HG03558 (cell line): ENCODE measurements around the gene ADCY5.

Experiments used
- ATAC-seq: cut with Tn5 transposase; IDR thresholded peaks from one replicate; pipeline ENCODE4 v1.9.1; 2021; ENCODE audit warnings: moderate number of reproducible peaks; ENCODE audit not compliant: unreplicated experiment; ENCODE audit errors: extremely low read depth

ADCY5 gene

GRCh38 chr3:123431658-123432324 is 17.1 kb downstream of the ADCY5 start:
- ATAC-seq: no peak

DNA sequence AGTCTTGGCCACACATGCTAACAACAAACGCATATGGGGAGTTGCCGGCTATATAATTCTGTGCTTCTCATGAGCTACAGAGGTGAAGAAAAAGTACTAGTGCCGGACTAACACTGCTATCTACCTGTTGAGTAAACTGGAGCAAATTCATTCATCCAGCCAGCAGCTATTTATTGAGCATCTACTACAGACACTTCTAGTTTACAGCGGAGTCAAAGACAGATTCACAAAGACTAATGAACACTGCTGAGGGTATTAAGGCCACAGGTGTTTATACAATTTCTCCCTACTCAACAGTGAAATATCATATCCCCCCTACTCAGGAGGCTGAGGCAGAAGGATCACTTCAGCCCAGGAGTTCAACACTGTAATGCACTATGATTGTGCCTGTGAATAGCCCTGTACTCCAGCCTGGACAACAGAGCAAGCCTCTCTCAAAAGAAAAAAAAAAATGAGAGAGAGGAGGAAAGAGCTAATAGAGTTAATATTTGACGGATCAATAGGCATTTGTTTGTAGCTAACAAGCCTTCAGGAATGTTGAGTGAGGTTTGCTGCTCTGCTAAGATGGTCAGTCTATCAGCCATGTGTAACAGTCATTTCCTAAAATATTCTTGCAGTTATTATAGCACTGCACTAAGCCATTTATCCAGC is 17.8 kb downstream of the ADCY5 start:
- no peak for ATAC-seq

DNA sequence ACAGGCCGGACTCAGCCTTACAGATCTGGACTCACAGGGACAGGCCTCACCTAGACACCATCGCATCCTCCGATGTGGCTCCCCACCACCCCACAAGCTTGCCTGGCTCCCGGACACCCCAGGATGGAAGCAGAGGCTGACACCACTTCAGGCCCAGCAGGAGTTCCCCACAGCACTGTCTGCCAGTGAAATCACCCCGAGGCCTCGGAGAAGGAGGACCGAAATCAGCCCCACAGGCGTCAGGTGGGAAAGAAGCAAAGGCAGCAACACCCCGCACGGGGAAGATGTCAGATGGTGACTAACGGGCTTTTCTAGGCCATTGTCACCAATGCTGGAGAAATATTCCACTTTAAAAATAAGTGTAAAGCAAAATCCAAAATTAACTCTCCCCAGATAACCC is 18.6 kb downstream of the ADCY5 start:
- ATAC-seq: no peak

DNA sequence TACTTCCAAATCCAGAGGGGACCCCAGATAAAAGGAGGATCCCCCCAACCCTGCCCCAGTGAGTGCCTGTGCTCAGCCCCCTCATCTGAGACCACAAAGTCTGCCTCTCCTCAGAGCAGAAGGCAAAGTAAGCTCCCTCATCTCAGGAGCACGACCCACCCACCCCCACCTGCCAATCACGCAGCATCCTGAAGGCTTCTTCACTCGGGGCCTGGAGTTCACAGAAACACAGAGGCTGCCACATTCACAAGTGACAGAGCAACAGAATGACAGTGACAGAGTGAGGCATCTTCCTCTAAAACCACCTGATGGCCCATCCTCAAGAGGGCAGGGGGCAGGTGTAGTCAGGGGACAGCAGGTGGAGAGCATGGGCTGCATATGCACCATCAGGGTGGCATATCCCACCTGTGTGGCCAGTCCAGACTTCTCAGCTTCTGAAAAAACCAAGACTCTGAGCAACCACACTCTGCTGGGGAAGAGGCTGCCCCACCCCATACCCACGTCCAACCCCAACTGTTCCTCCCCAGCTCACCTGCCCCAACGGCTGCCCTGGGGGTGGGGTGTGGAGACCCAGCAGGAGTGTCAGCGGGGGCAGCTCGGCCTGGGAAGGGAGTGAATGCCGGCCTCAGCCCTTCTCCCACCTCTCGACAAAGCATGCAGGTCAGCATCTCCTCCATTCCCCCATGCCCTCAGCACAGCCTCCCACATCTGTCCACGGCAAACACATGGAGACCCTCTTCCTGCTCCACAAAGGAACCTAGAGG is 19.3 kb downstream of the ADCY5 start:
- no peak for ATAC-seq

GRCh38 chr3:123424999-123425712 is 23.7 kb downstream of the ADCY5 start:
- ATAC-seq: no peak

DNA sequence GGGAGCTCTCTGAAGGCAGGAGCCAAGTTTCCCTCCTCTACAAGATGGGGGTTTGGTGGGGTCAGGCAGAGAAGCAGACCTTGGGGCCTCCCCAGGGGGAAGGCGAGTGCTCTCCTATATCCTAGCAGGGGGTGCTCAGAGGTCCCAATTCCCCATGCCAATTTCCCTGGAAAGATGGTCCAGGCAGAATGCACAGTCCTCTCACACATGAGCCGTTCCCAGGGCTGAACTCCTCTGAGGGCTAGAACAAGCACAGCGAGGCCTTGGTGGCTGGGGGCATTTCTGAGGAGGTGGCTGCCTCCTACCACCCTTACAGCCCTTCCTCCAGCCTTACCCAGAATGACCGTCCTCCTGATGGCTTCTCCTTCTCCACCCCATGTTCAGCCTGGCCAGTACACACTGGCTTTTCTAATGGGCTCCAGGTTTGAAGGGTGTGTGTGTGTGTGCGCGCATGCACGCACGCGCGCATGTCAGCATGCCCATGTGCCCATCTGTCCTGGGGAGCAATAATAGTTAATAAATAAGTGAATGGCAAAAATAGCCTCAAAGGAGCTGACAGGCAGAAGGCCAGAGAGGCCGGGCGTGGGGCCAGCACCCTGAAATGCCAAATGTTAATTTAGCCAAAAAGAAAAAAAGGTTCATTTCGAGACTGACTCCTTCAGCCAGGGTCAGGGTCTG is 24.4 kb downstream of the ADCY5 start:
- ATAC-seq: no peak

DNA sequence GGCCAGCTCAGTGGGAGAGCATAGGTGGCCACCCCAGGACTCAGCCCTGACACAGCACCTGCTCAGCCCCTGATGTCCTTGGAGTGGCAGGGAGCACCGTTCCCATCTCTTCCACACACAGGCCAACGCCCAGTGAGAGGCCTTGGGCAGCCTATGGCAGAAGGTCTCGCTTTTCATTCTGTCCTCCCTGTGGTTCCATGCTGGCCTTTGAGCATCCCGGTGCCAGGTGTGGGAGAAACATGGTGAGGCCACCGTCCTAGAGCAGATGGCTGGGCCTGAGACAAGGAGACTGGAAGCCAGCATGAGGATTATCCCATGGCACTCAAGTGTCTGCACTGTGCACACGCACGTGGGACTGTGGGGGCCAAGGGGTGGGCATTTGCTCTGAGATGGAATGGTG is 25.1 kb downstream of the ADCY5 start:
- ATAC-seq: no peak

DNA sequence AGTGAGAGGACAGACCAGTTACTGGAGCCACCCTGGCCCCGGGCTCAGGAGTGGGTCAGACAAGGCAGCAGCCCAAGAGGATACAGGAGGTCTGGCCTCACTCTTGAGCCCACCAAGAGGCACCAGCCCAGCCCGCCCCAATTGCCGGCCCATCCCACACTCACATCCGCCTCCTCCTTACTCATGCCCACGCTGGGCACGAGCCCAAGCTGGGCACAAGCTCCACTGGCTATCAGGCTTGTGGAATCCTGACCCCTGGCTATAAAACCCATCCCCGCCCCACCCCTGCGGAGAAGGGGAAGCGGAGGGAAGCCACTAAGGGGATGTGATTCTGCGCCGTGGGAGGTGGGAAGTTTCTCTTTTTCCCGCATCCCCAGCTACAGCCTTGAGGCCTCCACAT is 25.9 kb downstream of the ADCY5 start:
- no peak for ATAC-seq

DNA sequence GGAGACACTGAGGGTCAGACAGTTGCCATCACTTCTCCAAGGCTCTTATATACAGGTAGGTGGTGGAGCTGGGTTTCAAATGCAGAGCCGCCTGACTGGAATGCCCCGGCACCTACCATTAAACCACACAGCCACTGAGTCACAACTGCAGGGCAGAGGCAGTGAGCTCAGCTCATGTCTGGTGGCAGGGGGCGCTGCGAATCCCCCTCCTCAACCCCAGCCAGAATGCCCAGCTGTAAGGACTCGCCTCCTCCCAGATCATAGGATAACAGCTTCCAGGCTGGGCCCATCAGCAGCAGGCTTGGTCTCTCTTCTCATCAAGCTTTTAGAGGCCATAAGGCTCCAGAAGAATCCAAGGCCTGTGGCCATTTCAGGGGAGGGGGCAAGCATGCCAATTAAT is 26.4 kb downstream of the ADCY5 start:
- no peak for ATAC-seq

- ATAC-seq: no peak
Observed at GRCh38 chr3:123421353-123422174, 27.3 kb downstream of the ADCY5 start.

GRCh38 chr3:123420416-123420968 is 28.4 kb downstream of the ADCY5 start:
- ATAC-seq: no peak

DNA sequence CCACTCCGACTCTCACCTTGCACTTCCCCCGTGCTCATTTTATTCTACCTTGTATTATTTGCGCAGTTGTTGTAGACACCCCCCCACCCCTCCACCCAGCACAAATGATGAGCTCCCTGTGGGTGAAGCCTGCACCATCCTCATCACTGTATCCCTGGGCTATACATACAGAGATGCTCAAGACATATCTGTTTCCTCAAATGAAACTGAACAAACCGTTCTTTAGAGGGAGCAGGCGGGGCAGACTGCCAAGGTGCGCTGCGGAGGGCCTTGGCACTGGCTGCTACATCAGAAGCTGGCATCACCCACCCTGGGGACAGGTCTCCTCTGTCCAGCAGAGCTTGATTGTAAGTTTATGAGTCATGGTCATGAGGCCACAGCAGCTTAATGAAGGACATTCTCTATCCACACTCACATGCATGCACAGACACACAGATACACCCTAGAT is 29.0 kb downstream of the ADCY5 start:
- no peak for ATAC-seq

GRCh38 chr3:123419181-123419849 is 29.6 kb downstream of the ADCY5 start:
- ATAC-seq: no peak

GRCh38 chr3:123416647-123417046 is 32.2 kb downstream of the ADCY5 start:
- no peak for ATAC-seq

GRCh38 chr3:123416173-123416572 is 32.7 kb downstream of the ADCY5 start:
- ATAC-seq: no peak

- no peak for ATAC-seq
Observed at GRCh38 chr3:123414973-123415775, 33.7 kb downstream of the ADCY5 start.

- ATAC-seq: no peak
Observed at GRCh38 chr3:123412811-123413604, 35.9 kb downstream of the ADCY5 start.
